MM.1S (cell line): ENCODE data around the gene TNRC6C.

Experiments
- DNase-seq: peaks from one replicate; pipeline ENCODE4 v3.0.0-alpha.2; 2015
- H2AFZ ChIP-seq: fragments of 300-600 bp; sonication (generic); 2 replicates; pipeline ENCODE4 v1.6.0; 2016; ENCODE audit warnings: antibody characterized with exemption, low read length
- H3F3A ChIP-seq: fragments of 300-600 bp; sonication (generic); 2 replicates; pipeline ENCODE4 v1.6.1; 2016; ENCODE audit warnings: mild to moderate bottlenecking, antibody characterized with exemption, low read length, moderate library complexity, mixed read lengths; ENCODE audit not compliant: insufficient read depth
- H3K27ac ChIP-seq: fragments of 300-600 bp; sonication (generic); 2 replicates; pipeline ENCODE4 v1.5.1; 2016; ENCODE audit warnings: mild to moderate bottlenecking, low read length
- H3K27me3 ChIP-seq: fragments of 300-600 bp; sonication (generic); replicated peaks from 2 replicates; pipeline ENCODE4 v1.6.0; 2016; ENCODE audit warnings: low read length; ENCODE audit not compliant: insufficient read depth
- H3K36me3 ChIP-seq: fragments of 300-600 bp; sonication (generic); replicated peaks from 2 replicates; pipeline ENCODE4 v1.6.1; 2016; ENCODE audit warnings: mild to moderate bottlenecking, low read length, mixed read lengths; ENCODE audit not compliant: insufficient read depth
- H3K4me1 ChIP-seq: fragments of 300-600 bp; sonication (generic); 2 replicates; pipeline ENCODE4 v1.6.1; 2016; ENCODE audit warnings: low read length, mixed read lengths
- H3K4me2 ChIP-seq: fragments of 300-600 bp; sonication (generic); 2 replicates; pipeline ENCODE4 v1.6.0; 2016; ENCODE audit warnings: low read depth, low read length
- H3K4me3 ChIP-seq: fragments of 300-600 bp; sonication (generic); 2 replicates; pipeline ENCODE4 v1.5.1; 2016; ENCODE audit warnings: low read length, mixed read lengths
- H3K79me2 ChIP-seq: fragments of 300-600 bp; sonication (generic); 2 replicates; pipeline ENCODE4 v1.6.1; 2016; ENCODE audit warnings: mixed run types, low read length, mixed read lengths
- H3K9ac ChIP-seq: fragments of 300-600 bp; sonication (generic); 2 replicates; pipeline ENCODE4 v1.6.1; 2016; ENCODE audit warnings: low read length, mixed read lengths
- H3K9me2 ChIP-seq: fragments of 300-600 bp; sonication (generic); replicated peaks from 2 replicates; pipeline ENCODE4 v1.6.1; 2016; ENCODE audit warnings: mild to moderate bottlenecking, low read length, mixed read lengths; ENCODE audit not compliant: insufficient read depth
- H3K9me3 ChIP-seq: fragments of 300-600 bp; sonication (generic); replicated peaks from 2 replicates; pipeline ENCODE4 v1.6.1; 2016; ENCODE audit warnings: mild to moderate bottlenecking, low read length, mixed read lengths; ENCODE audit not compliant: insufficient read depth
- H4K20me1 ChIP-seq: fragments of 300-600 bp; sonication (generic); 2 replicates; pipeline ENCODE4 v1.6.1; 2016; ENCODE audit warnings: mild to moderate bottlenecking, low read length, moderate library complexity, mixed read lengths; ENCODE audit not compliant: insufficient read depth
- EZH2 ChIP-seq: fragments of 300-600 bp; sonication (generic); optimal IDR thresholded peaks from 2 replicates; pipeline ENCODE3; 2017; ENCODE audit warnings: low read depth, mild to moderate bottlenecking, antibody characterized with exemption, low read length, mixed read lengths
- EZH2phosphoT487 ChIP-seq: fragments of 300-600 bp; sonication (generic); IDR thresholded peaks from 2 replicates; pipeline ENCODE4 v1.6.1; 2018; ENCODE audit warnings: antibody characterized with exemption, low read length
- TF ChIP-seq, protein P1 (sequence below): fragments of 300-600 bp; sonication (generic); IDR thresholded peaks from 2 replicates; pipeline ENCODE4 v1.5.1; 2016; ENCODE audit warnings: antibody characterized with exemption, low read length, mixed read lengths

The TNRC6C gene

GRCh38 chr17:77941004-77941403 is 17.5 kb upstream of the TNRC6C start:
- Histone ChIP-seq H3K36me3 (no peaks in the 10 kb centered on the region), H3K27ac (no peak overlapping the region), H3K9me2 (no peaks in the 10 kb centered on the region), H2AFZ (no peak overlapping the region), H4K20me1 (no peaks in the 10 kb centered on the region), H3K9ac (no peak overlapping the region), H3K4me3 (no peak overlapping the region), H3F3A (no peaks in the 10 kb centered on the region), H3K4me1 (no peaks in the 10 kb centered on the region), H3K79me2 (no peaks in the 10 kb centered on the region), H3K27me3 (peaks cover 86% of the 10 kb centered on the region), H3K9me3 (no peaks in the 10 kb centered on the region), H3K4me2 (no peak overlapping the region)
- TF ChIP-seq, protein P1, sequence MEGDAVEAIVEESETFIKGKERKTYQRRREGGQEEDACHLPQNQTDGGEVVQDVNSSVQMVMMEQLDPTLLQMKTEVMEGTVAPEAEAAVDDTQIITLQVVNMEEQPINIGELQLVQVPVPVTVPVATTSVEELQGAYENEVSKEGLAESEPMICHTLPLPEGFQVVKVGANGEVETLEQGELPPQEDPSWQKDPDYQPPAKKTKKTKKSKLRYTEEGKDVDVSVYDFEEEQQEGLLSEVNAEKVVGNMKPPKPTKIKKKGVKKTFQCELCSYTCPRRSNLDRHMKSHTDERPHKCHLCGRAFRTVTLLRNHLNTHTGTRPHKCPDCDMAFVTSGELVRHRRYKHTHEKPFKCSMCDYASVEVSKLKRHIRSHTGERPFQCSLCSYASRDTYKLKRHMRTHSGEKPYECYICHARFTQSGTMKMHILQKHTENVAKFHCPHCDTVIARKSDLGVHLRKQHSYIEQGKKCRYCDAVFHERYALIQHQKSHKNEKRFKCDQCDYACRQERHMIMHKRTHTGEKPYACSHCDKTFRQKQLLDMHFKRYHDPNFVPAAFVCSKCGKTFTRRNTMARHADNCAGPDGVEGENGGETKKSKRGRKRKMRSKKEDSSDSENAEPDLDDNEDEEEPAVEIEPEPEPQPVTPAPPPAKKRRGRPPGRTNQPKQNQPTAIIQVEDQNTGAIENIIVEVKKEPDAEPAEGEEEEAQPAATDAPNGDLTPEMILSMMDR, result no peak
- no peak for TF ChIP-seq EZH2
- TF ChIP-seq EZH2phosphoT487, result no peak
- no peak for DNase-seq

DNA sequence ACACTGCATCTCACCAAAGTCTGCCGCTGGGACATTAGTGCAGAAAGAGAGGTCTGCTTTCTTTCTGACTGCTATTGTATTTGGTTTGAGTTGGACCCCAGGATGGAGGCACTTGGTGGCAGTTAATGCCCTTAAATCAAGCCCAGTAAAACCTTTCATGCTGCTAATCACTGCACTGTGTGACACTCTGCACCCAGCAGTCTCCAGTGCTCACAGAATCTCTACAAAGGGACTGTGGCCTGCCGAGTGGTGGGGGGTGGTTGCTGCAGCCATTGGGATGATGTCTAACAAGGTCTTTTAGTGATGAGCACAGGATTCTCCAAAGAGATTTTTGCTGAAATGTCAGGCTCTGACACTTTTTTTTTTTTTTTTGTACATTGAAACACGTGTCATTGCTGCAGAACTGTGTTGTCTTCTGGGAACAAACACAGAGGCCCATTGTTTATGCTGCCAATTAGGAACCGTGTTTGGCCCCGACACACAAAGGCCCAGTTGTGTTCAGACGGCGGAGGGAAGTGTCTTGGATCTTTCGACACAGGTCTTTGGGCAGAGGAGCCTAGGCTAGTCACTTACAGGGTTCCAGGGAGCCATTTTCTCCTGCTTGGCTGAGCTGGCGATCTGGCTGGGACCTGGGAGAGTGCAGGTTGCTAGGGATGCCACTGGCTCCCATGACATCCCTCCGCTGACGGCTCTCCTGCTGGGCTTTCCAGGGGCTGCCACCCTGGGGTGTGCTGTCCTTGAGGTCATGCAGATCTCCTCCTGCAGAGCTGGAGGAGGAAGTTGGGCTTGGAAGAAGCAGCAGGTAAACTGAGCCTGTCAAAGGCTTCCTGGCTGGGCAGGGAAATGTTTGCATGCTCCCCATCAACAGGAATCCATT is 16.2 kb upstream of the TNRC6C start:
- H4K20me1 ChIP-seq, result no peaks in the 10 kb centered on the region
- no peak overlapping the region for H2AFZ ChIP-seq
- H3K9me2 ChIP-seq, result no peaks in the 10 kb centered on the region
- DNase-seq, result no peak
- no peaks in the 10 kb centered on the region for H3F3A ChIP-seq
- no peaks in the 10 kb centered on the region for H3K36me3 ChIP-seq
- TF ChIP-seq EZH2phosphoT487, result no peak
- TF ChIP-seq, protein P1, result no peak
- no peak for TF ChIP-seq EZH2
- no peak overlapping the region for H3K4me3 ChIP-seq
- H3K27ac ChIP-seq, result no peak overlapping the region
- H3K79me2 ChIP-seq, result no peaks in the 10 kb centered on the region
- H3K27me3 ChIP-seq, result peaks cover 88% of the 10 kb centered on the region
- no peaks in the 10 kb centered on the region for H3K4me1 ChIP-seq
- no peaks in the 10 kb centered on the region for H3K9me3 ChIP-seq
- H3K4me2 ChIP-seq, result no peak overlapping the region
- H3K9ac ChIP-seq, result no peak overlapping the region

GRCh38 chr17:77943971-77944370 is 14.5 kb upstream of the TNRC6C start:
- TF ChIP-seq, protein P1, result no peak
- no peak for TF ChIP-seq EZH2
- TF ChIP-seq EZH2phosphoT487, result no peak
- H3K9ac ChIP-seq, result no peak overlapping the region
- H3K36me3 ChIP-seq, result no peaks in the 10 kb centered on the region
- no peak overlapping the region for H3K4me2 ChIP-seq
- H2AFZ ChIP-seq, result no peak overlapping the region
- H3K9me2 ChIP-seq, result no peaks in the 10 kb centered on the region
- H3K4me3 ChIP-seq, result no peak overlapping the region
- H3K27me3 ChIP-seq, result peaks cover 93% of the 10 kb centered on the region
- H4K20me1 ChIP-seq, result no peaks in the 10 kb centered on the region
- H3K4me1 ChIP-seq, result no peaks in the 10 kb centered on the region
- no peaks in the 10 kb centered on the region for H3K79me2 ChIP-seq
- no peak overlapping the region for H3K27ac ChIP-seq
- no peak for DNase-seq
- H3F3A ChIP-seq, result no peaks in the 10 kb centered on the region
- no peaks in the 10 kb centered on the region for H3K9me3 ChIP-seq
